ENCODE measurements around the gene RETREG2.

DNA sequence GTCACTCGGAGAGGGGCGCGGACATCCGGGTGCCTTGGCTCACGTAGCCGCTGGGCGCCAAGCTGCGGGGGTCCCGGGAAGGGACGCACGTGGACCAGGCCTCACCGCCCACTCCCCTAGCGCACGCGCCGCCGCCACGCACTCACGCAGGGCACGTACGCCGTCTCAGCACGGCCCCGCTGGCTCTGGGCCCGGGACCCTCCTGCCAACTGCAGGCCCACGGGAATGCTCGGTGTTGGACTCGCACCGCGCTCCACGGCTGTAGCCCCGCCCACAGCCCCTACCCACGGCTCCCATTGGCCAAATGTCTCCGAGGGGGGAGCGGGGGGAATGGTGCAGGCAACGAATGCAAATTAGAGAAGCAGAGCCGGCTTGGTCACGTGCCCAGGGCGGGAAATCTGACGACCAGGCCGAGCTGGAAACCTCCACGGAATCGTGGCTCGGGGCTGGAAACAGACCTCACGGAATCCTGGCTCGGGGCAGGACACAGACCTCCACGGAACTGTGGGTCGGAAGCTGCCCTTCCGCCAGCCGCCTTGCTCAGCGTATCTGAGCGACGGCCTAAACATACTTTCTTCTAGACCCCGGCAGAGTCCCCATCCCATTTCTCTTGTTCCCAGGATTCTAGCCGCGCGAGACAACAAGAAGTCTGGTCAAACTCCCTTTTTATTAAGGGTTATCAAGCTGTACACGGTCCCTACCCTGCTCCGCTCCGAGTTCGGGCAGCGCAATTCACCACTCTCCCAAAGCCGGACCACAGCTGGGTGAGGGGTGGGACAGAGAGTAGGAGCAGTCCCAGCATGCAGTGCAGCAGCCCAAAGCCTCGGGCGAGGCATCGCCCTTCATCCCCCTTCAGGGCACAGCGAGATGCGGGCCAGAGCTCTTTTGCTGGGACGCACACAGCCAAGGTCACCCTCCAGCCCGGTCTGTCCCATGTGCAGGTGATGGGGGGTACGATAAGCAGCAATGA is 40.9 kb downstream of the RETREG2 start, which contains the start of gene ABCB6:
- TF ChIP-seq, protein P1, sequence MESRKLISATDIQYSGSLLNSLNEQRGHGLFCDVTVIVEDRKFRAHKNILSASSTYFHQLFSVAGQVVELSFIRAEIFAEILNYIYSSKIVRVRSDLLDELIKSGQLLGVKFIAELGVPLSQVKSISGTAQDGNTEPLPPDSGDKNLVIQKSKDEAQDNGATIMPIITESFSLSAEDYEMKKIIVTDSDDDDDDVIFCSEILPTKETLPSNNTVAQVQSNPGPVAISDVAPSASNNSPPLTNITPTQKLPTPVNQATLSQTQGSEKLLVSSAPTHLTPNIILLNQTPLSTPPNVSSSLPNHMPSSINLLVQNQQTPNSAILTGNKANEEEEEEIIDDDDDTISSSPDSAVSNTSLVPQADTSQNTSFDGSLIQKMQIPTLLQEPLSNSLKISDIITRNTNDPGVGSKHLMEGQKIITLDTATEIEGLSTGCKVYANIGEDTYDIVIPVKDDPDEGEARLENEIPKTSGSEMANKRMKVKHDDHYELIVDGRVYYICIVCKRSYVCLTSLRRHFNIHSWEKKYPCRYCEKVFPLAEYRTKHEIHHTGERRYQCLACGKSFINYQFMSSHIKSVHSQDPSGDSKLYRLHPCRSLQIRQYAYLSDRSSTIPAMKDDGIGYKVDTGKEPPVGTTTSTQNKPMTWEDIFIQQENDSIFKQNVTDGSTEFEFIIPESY (IDR thresholded peaks at IDR 0.05; ENCODE audit: extremely low read depth, insufficient replicate concordance, low read length) = no peak
- TF ChIP-seq, protein P2, sequence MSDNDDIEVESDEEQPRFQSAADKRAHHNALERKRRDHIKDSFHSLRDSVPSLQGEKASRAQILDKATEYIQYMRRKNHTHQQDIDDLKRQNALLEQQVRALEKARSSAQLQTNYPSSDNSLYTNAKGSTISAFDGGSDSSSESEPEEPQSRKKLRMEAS (IDR thresholded peaks at IDR 0.05) = peak; percentile 95

Data from HCT116 (cell line).